ENCODE measurements around the gene HAUS5. TPM values are rescaled to one million over a fixed set of nuclear protein-coding genes. Genes with fewer than 3 reads are reported as not detected.

The HAUS5 gene
- polyA plus RNA-seq, 1 donor (not counting 4 experiments of a cell fraction or from before 2014, with no cell fraction given) = 3.7 TPM

DNA sequence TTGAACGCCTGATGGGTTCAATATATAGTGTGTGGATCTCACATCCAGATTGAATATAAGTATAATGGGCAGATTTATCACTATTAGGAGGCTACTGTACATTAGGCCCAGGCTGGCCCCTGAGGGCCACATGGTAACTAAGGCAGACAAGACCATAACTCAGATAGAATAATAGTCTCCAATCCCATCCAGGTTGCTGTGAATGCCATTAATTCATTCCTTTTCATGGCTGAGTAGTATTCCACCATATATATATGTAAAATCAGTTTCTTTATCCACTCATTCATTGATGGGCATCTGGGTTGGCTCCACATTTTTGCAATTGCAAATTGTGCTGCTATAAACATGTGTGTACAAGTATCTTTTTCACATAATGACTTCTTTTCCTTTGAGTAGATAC, 34.6 kb upstream of the HAUS5 start:
- Histone ChIP-seq H3K36me3 (ENCODE audit: control insufficient read depth in 2 of 2, extremely low read depth in 1 of 2, insufficient read depth in 2 of 2, low read length in 2 of 2) (no peaks in the 10 kb centered on the region), H3K27ac (ENCODE audit: control insufficient read depth, insufficient read depth, low read length) (no peak overlapping the region), H3K9me1 (ENCODE audit: control insufficient read depth, extremely low read depth, insufficient read depth, low read length) (no peaks in the 10 kb centered on the region), H4K20me1 (ENCODE audit: control insufficient read depth, extremely low read depth, insufficient read depth, low read length) (no peaks in the 10 kb centered on the region), H3K79me2 (ENCODE audit: control insufficient read depth, insufficient read depth, low read length) (no peaks in the 10 kb centered on the region), H3K27me3 (ENCODE audit: control insufficient read depth, extremely low read depth, insufficient read depth, low read length) (no peaks in the 10 kb centered on the region), H3K9me3 (ENCODE audit: control insufficient read depth, low read depth, low read length) (no peaks in the 10 kb centered on the region), H2AFZ (ENCODE audit: control insufficient read depth, low read length) (no peak overlapping the region), H3K4me3 (ENCODE audit: control insufficient read depth in 2 of 3, extremely low read depth in 1 of 3, insufficient read depth in 2 of 3, low read depth in 1 of 3, low read length in 3 of 3) (no peak overlapping the region), H3K9ac (ENCODE audit: control insufficient read depth, extremely low read depth, insufficient read depth, low read length) (no peak overlapping the region), H3K4me1 (ENCODE audit: control insufficient read depth, extremely low read depth, insufficient read depth, low read length) (no peaks in the 10 kb centered on the region), H3K4me2 (ENCODE audit: control insufficient read depth, extremely low read depth, insufficient read depth, low read depth, low read length) (no peak overlapping the region)
- TF ChIP-seq, protein P1, sequence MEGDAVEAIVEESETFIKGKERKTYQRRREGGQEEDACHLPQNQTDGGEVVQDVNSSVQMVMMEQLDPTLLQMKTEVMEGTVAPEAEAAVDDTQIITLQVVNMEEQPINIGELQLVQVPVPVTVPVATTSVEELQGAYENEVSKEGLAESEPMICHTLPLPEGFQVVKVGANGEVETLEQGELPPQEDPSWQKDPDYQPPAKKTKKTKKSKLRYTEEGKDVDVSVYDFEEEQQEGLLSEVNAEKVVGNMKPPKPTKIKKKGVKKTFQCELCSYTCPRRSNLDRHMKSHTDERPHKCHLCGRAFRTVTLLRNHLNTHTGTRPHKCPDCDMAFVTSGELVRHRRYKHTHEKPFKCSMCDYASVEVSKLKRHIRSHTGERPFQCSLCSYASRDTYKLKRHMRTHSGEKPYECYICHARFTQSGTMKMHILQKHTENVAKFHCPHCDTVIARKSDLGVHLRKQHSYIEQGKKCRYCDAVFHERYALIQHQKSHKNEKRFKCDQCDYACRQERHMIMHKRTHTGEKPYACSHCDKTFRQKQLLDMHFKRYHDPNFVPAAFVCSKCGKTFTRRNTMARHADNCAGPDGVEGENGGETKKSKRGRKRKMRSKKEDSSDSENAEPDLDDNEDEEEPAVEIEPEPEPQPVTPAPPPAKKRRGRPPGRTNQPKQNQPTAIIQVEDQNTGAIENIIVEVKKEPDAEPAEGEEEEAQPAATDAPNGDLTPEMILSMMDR (optimal IDR thresholded peaks at IDR 0.05 in 1 of 3, IDR thresholded peaks at IDR 0.05 in 1 of 3, conservative IDR thresholded peaks at IDR 0.05 in 1 of 3; ENCODE audit: extremely low read depth in 1 of 3, insufficient read depth in 2 of 3, low read length in 3 of 3) = no peak
- no peak for TF ChIP-seq EZH2 (IDR thresholded peaks at IDR 0.05; ENCODE audit: low read length)
- dilution Hi-C loops (cut with MboI; ENCODE audit: extremely low pct_ligation_motif_present, low sequenced_read_pairs) = no loop called here
- DNase-seq (ENCODE audit: low read depth, low spot score) (no peak), FAIRE-seq (no peak)

DNA sequence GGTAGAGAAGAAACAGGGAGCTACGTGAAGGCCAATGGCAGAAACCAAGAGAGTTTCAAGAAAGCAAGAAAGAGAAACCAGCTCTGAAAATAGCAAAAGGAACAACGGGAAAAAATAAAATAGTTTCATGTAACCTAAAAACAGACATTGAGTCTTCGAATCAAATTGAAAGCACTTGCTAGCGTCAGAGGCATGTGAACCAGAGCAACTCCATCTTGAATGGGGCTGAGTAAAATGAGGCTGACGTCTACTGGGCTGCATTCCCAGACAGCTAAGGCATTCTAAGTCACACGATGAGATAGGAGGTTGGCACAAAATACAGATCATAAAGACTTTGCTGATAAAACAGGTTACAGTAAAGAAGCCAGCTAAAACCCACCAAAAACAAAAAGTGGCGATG, 33.8 kb upstream of the HAUS5 start:
- Histone ChIP-seq H3K9me3 (ENCODE audit: control insufficient read depth, low read depth, low read length) (no peaks in the 10 kb centered on the region), H3K4me1 (ENCODE audit: control insufficient read depth, extremely low read depth, insufficient read depth, low read length) (no peaks in the 10 kb centered on the region), H3K4me2 (ENCODE audit: control insufficient read depth, extremely low read depth, insufficient read depth, low read depth, low read length) (no peak overlapping the region), H3K36me3 (ENCODE audit: control insufficient read depth in 2 of 2, extremely low read depth in 1 of 2, insufficient read depth in 2 of 2, low read length in 2 of 2) (no peaks in the 10 kb centered on the region), H2AFZ (ENCODE audit: control insufficient read depth, low read length) (no peak overlapping the region), H3K27me3 (ENCODE audit: control insufficient read depth, extremely low read depth, insufficient read depth, low read length) (no peaks in the 10 kb centered on the region), H4K20me1 (ENCODE audit: control insufficient read depth, extremely low read depth, insufficient read depth, low read length) (no peaks in the 10 kb centered on the region), H3K9ac (ENCODE audit: control insufficient read depth, extremely low read depth, insufficient read depth, low read length) (no peak overlapping the region), H3K4me3 (ENCODE audit: control insufficient read depth in 2 of 3, extremely low read depth in 1 of 3, insufficient read depth in 2 of 3, low read depth in 1 of 3, low read length in 3 of 3) (no peak overlapping the region), H3K9me1 (ENCODE audit: control insufficient read depth, extremely low read depth, insufficient read depth, low read length) (no peaks in the 10 kb centered on the region), H3K79me2 (ENCODE audit: control insufficient read depth, insufficient read depth, low read length) (no peaks in the 10 kb centered on the region), H3K27ac (ENCODE audit: control insufficient read depth, insufficient read depth, low read length) (no peak overlapping the region)
- FAIRE-seq (no peak), DNase-seq (ENCODE audit: low read depth, low spot score) (no peak)
- no peak for TF ChIP-seq EZH2 (IDR thresholded peaks at IDR 0.05; ENCODE audit: low read length)
- TF ChIP-seq, protein P1 (optimal IDR thresholded peaks at IDR 0.05 in 1 of 3, IDR thresholded peaks at IDR 0.05 in 1 of 3, conservative IDR thresholded peaks at IDR 0.05 in 1 of 3; ENCODE audit: extremely low read depth in 1 of 3, insufficient read depth in 2 of 3, low read length in 3 of 3) = no peak
- dilution Hi-C loops (cut with MboI; ENCODE audit: extremely low pct_ligation_motif_present, low sequenced_read_pairs) = no loop called here

Measured in keratinocyte (primary cell).